AG10803 (cell line): ENCODE data around the gene SERP2.
A peak's percentile ranks its signal among the peaks of the same experiment; 100 is the strongest.

ENCODE experiments used
- DNase-seq: peaks from one replicate; pipeline ENCODE4 v3.0.0; 2010; ENCODE audit warnings: low read depth
- H3K4me3 ChIP-seq: 2 replicates; pipeline ENCODE4 v1.5.1; 2011; ENCODE audit warnings: mild to moderate bottlenecking, low read length, control low read depth
- TF ChIP-seq, protein P1 (sequence below): conservative IDR thresholded peaks from 2 replicates; pipeline ENCODE4 v1.5.1; 2011; ENCODE audit warnings: mild to moderate bottlenecking, low read length, control low read depth, inconsistent platforms

The SERP2 gene

DNA sequence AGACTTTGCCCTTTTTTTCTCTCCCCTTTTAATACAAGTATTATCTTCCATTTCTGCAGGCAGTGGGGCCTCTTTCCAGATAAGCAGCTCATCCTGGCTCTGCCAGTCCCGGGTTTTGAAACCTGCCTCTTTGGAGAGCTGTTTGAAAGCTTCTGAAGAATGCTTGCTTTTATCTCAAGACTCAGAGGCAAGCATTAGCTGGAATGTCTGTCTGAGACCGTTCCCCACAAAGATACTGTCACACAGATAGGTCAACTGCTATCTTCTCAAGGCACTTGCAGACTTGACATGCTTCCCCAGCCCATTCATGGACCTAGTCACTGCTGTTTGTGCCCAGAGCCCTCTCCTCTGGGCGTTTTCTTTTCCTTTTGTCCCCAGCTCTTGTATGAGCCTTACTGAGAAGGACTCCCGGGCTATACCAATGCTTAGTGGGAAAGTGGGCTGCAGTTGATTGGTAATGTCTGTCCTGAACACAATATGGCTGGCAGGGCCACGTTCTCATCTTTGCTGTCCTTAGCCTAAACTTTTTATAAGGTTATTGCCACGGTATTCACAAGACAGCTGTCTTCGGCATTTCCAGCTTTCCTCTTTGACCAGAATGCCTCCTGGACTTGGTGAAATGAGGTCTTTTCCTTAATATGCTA lies 13.4 kb downstream of the SERP2 start:
- H3K4me3 ChIP-seq: no peak overlapping the region
- TF ChIP-seq, protein P1, sequence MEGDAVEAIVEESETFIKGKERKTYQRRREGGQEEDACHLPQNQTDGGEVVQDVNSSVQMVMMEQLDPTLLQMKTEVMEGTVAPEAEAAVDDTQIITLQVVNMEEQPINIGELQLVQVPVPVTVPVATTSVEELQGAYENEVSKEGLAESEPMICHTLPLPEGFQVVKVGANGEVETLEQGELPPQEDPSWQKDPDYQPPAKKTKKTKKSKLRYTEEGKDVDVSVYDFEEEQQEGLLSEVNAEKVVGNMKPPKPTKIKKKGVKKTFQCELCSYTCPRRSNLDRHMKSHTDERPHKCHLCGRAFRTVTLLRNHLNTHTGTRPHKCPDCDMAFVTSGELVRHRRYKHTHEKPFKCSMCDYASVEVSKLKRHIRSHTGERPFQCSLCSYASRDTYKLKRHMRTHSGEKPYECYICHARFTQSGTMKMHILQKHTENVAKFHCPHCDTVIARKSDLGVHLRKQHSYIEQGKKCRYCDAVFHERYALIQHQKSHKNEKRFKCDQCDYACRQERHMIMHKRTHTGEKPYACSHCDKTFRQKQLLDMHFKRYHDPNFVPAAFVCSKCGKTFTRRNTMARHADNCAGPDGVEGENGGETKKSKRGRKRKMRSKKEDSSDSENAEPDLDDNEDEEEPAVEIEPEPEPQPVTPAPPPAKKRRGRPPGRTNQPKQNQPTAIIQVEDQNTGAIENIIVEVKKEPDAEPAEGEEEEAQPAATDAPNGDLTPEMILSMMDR: no peak
- no peak for DNase-seq

DNA sequence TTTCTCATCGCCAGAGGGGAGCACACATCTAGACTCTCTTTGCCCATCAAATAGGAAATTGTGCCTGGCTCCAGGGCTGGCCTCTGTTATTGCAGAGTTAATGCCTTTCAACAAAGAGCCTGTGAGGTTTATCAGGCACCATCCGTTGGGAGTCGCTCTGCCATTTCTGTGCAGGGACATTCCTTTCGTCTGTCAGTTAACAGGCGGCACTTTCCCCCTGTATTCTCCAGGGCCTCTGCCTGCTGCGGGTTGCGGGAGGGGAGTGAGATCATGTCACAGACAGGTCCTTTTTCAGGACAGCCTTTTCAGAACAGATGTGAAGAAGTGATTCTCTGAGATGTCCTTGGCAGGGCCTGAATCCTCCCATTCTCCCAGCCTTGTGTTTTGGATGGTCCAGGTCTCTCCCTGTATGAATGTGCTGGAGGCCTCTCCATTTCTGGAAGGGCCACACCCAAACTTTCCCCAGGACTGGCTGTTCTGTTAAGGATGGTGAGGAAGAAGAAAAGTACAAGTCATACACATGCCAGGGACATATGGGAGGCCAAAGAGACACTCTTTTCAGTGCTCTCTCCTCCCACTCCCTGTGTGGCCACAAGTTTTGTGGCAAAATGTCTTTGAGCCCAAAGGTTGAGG lies 14.9 kb downstream of the SERP2 start:
- DNase-seq: no peak
- TF ChIP-seq, protein P1: no peak
- H3K4me3 ChIP-seq: no peak overlapping the region

DNA sequence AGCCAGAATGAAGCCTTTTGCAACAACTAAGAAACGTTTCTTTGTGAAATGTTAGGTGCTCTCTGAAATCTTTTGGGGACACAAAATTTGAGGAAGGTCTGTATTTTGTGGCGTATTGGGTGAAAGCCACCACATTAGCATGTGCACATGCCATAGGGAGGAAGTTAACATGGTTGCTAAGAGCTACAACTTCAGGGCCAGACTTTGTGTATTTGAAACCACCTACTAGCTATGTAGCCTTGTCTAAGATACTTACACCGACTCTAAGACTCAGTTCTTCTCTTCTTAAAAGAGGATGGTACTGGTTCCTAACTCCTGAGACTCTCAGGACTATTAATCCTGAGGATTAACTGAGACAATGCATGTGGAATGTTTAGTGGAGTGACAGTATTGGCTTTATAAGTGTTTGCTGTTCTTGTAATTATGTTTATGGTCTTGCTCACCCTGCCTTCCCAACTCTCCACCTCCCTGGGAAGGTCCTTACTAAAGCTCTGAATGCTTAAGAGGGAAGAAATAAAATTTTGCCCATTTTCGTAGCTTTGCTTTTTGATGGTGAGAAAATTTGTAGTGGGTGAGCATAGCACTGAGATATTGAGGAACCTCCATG lies 15.5 kb downstream of the SERP2 start:
- no peak for DNase-seq
- H3K4me3 ChIP-seq: no peak overlapping the region
- TF ChIP-seq, protein P1: no peak

DNA sequence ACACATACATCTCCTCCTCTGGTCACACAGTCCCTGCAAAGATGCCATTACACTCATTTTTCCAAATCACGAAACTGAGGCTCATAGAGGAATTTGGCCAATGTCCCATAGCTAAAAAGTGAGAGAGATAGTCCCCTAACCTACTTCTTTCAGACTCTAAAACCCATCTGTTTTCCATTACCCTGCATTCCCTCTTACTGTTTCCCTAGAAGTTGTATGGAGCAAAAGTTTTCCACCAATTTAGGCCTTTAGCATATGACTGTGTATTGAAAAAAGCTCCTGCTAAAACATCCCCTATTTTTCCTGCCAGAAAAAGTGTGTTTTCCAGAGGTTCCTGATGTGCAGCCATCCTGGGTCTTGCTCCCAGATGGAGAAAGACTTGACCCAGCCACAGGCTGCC lies 16.3 kb downstream of the SERP2 start:
- TF ChIP-seq, protein P1: no peak
- peak; percentile 29 for DNase-seq
- H3K4me3 ChIP-seq: no peak overlapping the region

DNA sequence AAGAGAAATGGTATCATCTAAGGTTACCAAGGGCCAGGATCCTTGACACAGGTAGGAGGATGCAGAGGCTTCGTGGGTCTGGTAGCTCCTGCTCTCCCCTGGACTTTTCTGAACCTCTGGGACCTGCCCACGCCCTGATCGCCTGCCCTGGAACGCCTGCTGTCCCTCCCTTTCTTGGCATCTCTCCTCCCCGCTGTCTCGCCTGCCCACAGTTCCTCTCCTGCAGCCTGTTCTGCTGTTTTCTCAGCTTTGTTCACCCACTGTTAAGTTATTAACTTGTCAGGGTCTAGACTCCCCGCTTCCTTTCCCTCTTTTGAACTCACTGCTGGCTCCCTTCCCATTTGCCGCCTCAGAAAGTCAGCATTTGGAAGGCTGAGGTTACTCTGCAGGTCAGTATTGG lies 19.8 kb downstream of the SERP2 start:
- DNase-seq: no peak
- no peak overlapping the region for H3K4me3 ChIP-seq
- TF ChIP-seq, protein P1: no peak

DNA sequence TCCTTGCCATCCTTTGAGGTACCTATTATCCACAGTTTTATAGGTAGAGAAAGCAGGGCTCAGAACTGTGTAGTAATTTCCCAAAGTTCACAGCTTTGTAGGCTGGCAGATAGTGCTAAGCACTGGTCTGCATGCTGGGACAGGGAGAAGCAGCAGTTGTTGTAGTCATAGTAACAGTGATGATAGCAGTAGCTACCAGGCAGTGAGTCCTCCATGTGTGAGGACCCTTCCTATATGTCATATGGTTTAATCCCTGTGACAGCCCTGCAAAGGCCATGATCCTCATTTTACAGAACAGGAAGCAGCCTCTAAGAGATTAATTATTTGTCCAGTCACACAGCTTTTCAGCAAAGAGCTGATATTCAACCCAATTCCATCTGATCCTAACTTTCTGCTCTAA lies 21.0 kb downstream of the SERP2 start:
- no peak overlapping the region for H3K4me3 ChIP-seq
- DNase-seq: no peak
- TF ChIP-seq, protein P1: no peak
